Measurements from ENCODE around the gene NAGS.

NAGS gene

GRCh38 chr17:43961954-43962353, 42.5 kb upstream of the NAGS start:
- H2AFZ ChIP-seq (ENCODE audit: low read length) = no peak overlapping the region
- no peak overlapping the region for H3K27ac ChIP-seq (ENCODE audit: low read length)
- H3K4me3 ChIP-seq (ENCODE audit: low read length) = no peak overlapping the region
- H3K9ac ChIP-seq (ENCODE audit: low read length) = no peak overlapping the region
- no peak for TF ChIP-seq CTCF (IDR thresholded peaks at IDR 0.05; ENCODE audit: low read length)
- no peak for TF ChIP-seq EZH2phosphoT487 (IDR thresholded peaks at IDR 0.05; ENCODE audit: low read length)
- TF ChIP-seq EZH2 (optimal IDR thresholded peaks at IDR 0.05; ENCODE audit: low read depth, low read length) = no peak
- H3K4me2 ChIP-seq (ENCODE audit: low read depth, low read length) = no peak overlapping the region
- H3F3A ChIP-seq (ENCODE audit: insufficient read depth, low read length) = no peaks in the 10 kb centered on the region
- DNase-seq = no peak
- no peaks in the 10 kb centered on the region for H3K4me1 ChIP-seq (ENCODE audit: low read length)
- no peaks in the 10 kb centered on the region for H3K36me3 ChIP-seq (replicated peaks; ENCODE audit: insufficient read depth, low read length)
- no peaks in the 10 kb centered on the region; the same call in 1 of the 2 replicates for H3K27me3 ChIP-seq (replicated peaks; ENCODE audit: insufficient read depth, low read length)
- no peaks in the 10 kb centered on the region for H4K20me1 ChIP-seq (ENCODE audit: insufficient read depth, low read length)
- no peaks in the 10 kb centered on the region for H3K9me2 ChIP-seq (replicated peaks; ENCODE audit: insufficient read depth, low read length)
- no peaks in the 10 kb centered on the region for H3K79me2 ChIP-seq (ENCODE audit: low read length)
- H3K9me3 ChIP-seq (replicated peaks; ENCODE audit: insufficient read depth, low read length) = no peaks in the 10 kb centered on the region

GRCh38 chr17:43962479-43962878, 41.9 kb upstream of the NAGS start:
- H3F3A ChIP-seq (ENCODE audit: insufficient read depth, low read length) = no peaks in the 10 kb centered on the region
- no peak overlapping the region for H2AFZ ChIP-seq (ENCODE audit: low read length)
- H3K4me1 ChIP-seq (ENCODE audit: low read length) = no peaks in the 10 kb centered on the region
- H3K4me3 ChIP-seq (ENCODE audit: low read length) = no peak overlapping the region
- no peak overlapping the region for H3K9ac ChIP-seq (ENCODE audit: low read length)
- no peak overlapping the region for H3K27ac ChIP-seq (ENCODE audit: low read length)
- TF ChIP-seq CTCF (IDR thresholded peaks at IDR 0.05; ENCODE audit: low read length) (no peak), EZH2 (optimal IDR thresholded peaks at IDR 0.05; ENCODE audit: low read depth, low read length) (no peak), EZH2phosphoT487 (IDR thresholded peaks at IDR 0.05; ENCODE audit: low read length) (no peak)
- no peaks in the 10 kb centered on the region for H3K79me2 ChIP-seq (ENCODE audit: low read length)
- H3K27me3 ChIP-seq (replicated peaks; ENCODE audit: insufficient read depth, low read length) = no peaks in the 10 kb centered on the region; the same call in 1 of the 2 replicates
- no peak overlapping the region for H3K4me2 ChIP-seq (ENCODE audit: low read depth, low read length)
- no peaks in the 10 kb centered on the region for H3K9me3 ChIP-seq (replicated peaks; ENCODE audit: insufficient read depth, low read length)
- no peaks in the 10 kb centered on the region for H3K9me2 ChIP-seq (replicated peaks; ENCODE audit: insufficient read depth, low read length)
- H3K36me3 ChIP-seq (replicated peaks; ENCODE audit: insufficient read depth, low read length) = no peaks in the 10 kb centered on the region
- no peaks in the 10 kb centered on the region for H4K20me1 ChIP-seq (ENCODE audit: insufficient read depth, low read length)
- DNase-seq = no peak

- no peak overlapping the region for H2AFZ ChIP-seq (ENCODE audit: low read length)
- H3K79me2 ChIP-seq (ENCODE audit: low read length) = no peaks in the 10 kb centered on the region
- no peak overlapping the region for H3K4me2 ChIP-seq (ENCODE audit: low read depth, low read length)
- H3K9ac ChIP-seq (ENCODE audit: low read length) = no peak overlapping the region
- no peaks in the 10 kb centered on the region for H3K36me3 ChIP-seq (replicated peaks; ENCODE audit: insufficient read depth, low read length)
- TF ChIP-seq EZH2 (optimal IDR thresholded peaks at IDR 0.05; ENCODE audit: low read depth, low read length) = no peak
- no peak for TF ChIP-seq EZH2phosphoT487 (IDR thresholded peaks at IDR 0.05; ENCODE audit: low read length)
- no peak for TF ChIP-seq CTCF (IDR thresholded peaks at IDR 0.05; ENCODE audit: low read length)
- no peaks in the 10 kb centered on the region for H3K9me2 ChIP-seq (replicated peaks; ENCODE audit: insufficient read depth, low read length)
- no peaks in the 10 kb centered on the region for H3K9me3 ChIP-seq (replicated peaks; ENCODE audit: insufficient read depth, low read length)
- no peak overlapping the region for H3K27ac ChIP-seq (ENCODE audit: low read length)
- H3F3A ChIP-seq (ENCODE audit: insufficient read depth, low read length) = no peaks in the 10 kb centered on the region
- no peak for DNase-seq
- no peak overlapping the region for H3K4me3 ChIP-seq (ENCODE audit: low read length)
- H3K27me3 ChIP-seq (replicated peaks; ENCODE audit: insufficient read depth, low read length) = no peaks in the 10 kb centered on the region
- H4K20me1 ChIP-seq (ENCODE audit: insufficient read depth, low read length) = no peaks in the 10 kb centered on the region
- no peaks in the 10 kb centered on the region for H3K4me1 ChIP-seq (ENCODE audit: low read length)
Observed at GRCh38 chr17:43966276-43966675, 38.1 kb upstream of the NAGS start.

Data from MM.1S (cell line).